ENCODE data around the gene SELENOI. TPM values are rescaled to one million over a fixed set of nuclear protein-coding genes. Genes with fewer than 3 reads are reported as not detected.

SELENOI gene
- 10.8 TPM for total RNA-seq
- long read RNA-seq, full-length matches to known transcripts: 4 of 7 reads
- long read RNA-seq, partial matches to known transcripts: 0 of 7 reads
- long read RNA-seq, other reads (novel, unspliced or antisense): 3 of 7 reads

GRCh38 chr2:26345545-26346453 lies at the start of gene SELENOI:
Gene SELENOI (plus strand): TSS chr2:26346143. CDS start chr2:26346233, 90 bp downstream.
- no peak for TF ChIP-seq CTCF (IDR thresholded peaks at IDR 0.05; ENCODE audit: borderline replicate concordance)
- H3K27me3 ChIP-seq (ENCODE audit: low read depth): no peaks in the 10 kb centered on the region
- DNase-seq: peak; percentile 98
- H3K4me1 ChIP-seq: peaks cover 42% of the 10 kb centered on the region
- no peaks in the 10 kb centered on the region for H3K9me3 ChIP-seq (replicated peaks)
- no peaks in the 10 kb centered on the region for H3K36me3 ChIP-seq
- peak within 1 kb of the TSS; percentile 95 for H3K27ac ChIP-seq (replicated peaks)
- peak within 1 kb of the TSS; percentile 89 for H3K4me3 ChIP-seq
- intact Hi-C loops (cut with micrococcal nuclease): no loop called here

- intact Hi-C loops (cut with micrococcal nuclease): no loop called here
- no peak for DNase-seq
- H3K4me1 ChIP-seq: peaks cover 26% of the 10 kb centered on the region
- no peak overlapping the region for H3K4me3 ChIP-seq
- no peaks in the 10 kb centered on the region for H3K36me3 ChIP-seq
- H3K9me3 ChIP-seq (replicated peaks): no peaks in the 10 kb centered on the region
- TF ChIP-seq CTCF (IDR thresholded peaks at IDR 0.05; ENCODE audit: borderline replicate concordance): no peak
- H3K27me3 ChIP-seq (ENCODE audit: low read depth): no peaks in the 10 kb centered on the region
- no peak overlapping the region for H3K27ac ChIP-seq (replicated peaks)
Observed at GRCh38 chr2:26297061-26297460, 48.9 kb upstream of the SELENOI start.

GRCh38 chr2:26298286-26298637 lies 47.7 kb upstream of the SELENOI start:
- peak overlapping the region; percentile 78 for H3K27ac ChIP-seq (replicated peaks)
- peak overlapping the region; percentile 73 for H3K4me3 ChIP-seq
- DNase-seq: no peak
- no peak for TF ChIP-seq CTCF (IDR thresholded peaks at IDR 0.05; ENCODE audit: borderline replicate concordance)
- H3K27me3 ChIP-seq (ENCODE audit: low read depth): no peaks in the 10 kb centered on the region
- no peaks in the 10 kb centered on the region for H3K36me3 ChIP-seq
- intact Hi-C loops (cut with micrococcal nuclease): no loop called here
- no peaks in the 10 kb centered on the region for H3K9me3 ChIP-seq (replicated peaks)
- H3K4me1 ChIP-seq: peaks cover 26% of the 10 kb centered on the region

- Histone ChIP-seq H3K4me1 (peaks cover 26% of the 10 kb centered on the region), H3K36me3 (no peaks in the 10 kb centered on the region), H3K27ac (replicated peaks) (peak overlapping the region; percentile 78), H3K4me3 (peak overlapping the region; percentile 73), H3K9me3 (replicated peaks) (no peaks in the 10 kb centered on the region), H3K27me3 (ENCODE audit: low read depth) (no peaks in the 10 kb centered on the region)
- no peak for DNase-seq
- intact Hi-C loops (cut with micrococcal nuclease): no loop called here
- no peak for TF ChIP-seq CTCF (IDR thresholded peaks at IDR 0.05; ENCODE audit: borderline replicate concordance)
Observed at GRCh38 chr2:26298638-26299393, 47.1 kb upstream of the SELENOI start.

- no peaks in the 10 kb centered on the region for H3K27me3 ChIP-seq (ENCODE audit: low read depth)
- DNase-seq: no peak
- TF ChIP-seq CTCF (IDR thresholded peaks at IDR 0.05; ENCODE audit: borderline replicate concordance): no peak
- peak overlapping the region; percentile 78 for H3K27ac ChIP-seq (replicated peaks)
- intact Hi-C loops (cut with micrococcal nuclease): no loop called here
- H3K36me3 ChIP-seq: no peaks in the 10 kb centered on the region
- peaks cover 26% of the 10 kb centered on the region for H3K4me1 ChIP-seq
- H3K4me3 ChIP-seq: peak overlapping the region; percentile 73
- no peaks in the 10 kb centered on the region for H3K9me3 ChIP-seq (replicated peaks)
Observed at GRCh38 chr2:26299471-26300101, 46.4 kb upstream of the SELENOI start.
